Measurements from ENCODE around the gene STOML2.

STOML2 gene

DNA sequence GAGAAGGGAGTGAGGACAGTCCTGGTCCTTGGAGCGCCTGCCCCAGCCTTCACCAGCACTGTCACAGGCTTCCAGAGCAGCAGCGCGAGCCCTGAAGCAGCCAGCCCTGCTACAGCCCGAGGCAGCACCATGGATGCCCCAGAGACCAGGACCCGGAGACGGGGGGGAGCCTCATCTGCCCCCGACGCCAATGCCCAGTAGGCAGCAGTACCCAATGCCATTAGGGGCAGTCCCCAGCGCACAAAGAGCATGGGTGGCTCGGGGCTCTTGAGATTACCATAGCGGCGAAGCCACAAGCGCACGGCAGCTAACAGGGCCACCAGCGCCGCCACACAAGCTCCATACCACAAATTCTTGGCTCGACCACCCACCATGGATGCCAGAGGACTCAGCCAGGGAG is 11.4 kb downstream of the STOML2 start:
- H3K27me3 ChIP-seq (ENCODE audit: insufficient read depth, insufficient read length): no peaks in the 10 kb centered on the region
- H3K4me3 ChIP-seq (ENCODE audit: insufficient read length, low read depth): no peak overlapping the region
- no peaks in the 10 kb centered on the region for H3K4me1 ChIP-seq (ENCODE audit: insufficient read depth, insufficient read length)
- DNase-seq (ENCODE audit: low read depth, low spot score): no peak
- no peak for TF ChIP-seq ZNF274 (IDR thresholded peaks at IDR 0.05; ENCODE audit: low read depth, low read length)
- TF ChIP-seq SUZ12 (IDR thresholded peaks at IDR 0.05; ENCODE audit: extremely low read depth, insufficient read depth, insufficient read length): no peak
- TF ChIP-seq YY1 (IDR thresholded peaks at IDR 0.05; ENCODE audit: insufficient read depth, insufficient read length): no peak
- peaks cover 88% of the 10 kb centered on the region for H3K36me3 ChIP-seq (ENCODE audit: insufficient read depth, insufficient read length, low read length)
- no peaks in the 10 kb centered on the region for H3K9me3 ChIP-seq (ENCODE audit: insufficient read depth, low read length)
- H3K9ac ChIP-seq (ENCODE audit: insufficient read length, low read depth): no peak overlapping the region

DNA sequence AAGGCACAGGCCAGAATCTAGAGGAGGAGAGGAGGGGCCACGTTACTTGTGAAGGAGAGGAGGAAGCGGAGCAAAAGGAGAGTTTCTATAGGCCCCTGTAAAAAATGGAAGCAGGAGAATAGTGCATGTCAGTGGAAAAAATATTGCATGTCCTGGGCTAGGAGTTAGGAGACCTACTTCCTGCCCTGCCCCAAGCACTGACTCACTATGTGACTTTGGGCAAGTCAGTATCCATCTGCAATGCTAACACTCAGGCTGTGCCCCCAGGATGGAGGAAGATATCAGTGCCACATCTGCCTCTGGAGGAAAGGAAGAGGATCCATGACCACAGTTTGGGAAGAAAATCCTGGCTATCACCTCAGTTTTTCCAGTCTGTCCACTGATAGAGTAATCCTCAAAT is 13.5 kb downstream of the STOML2 start:
- TF ChIP-seq SUZ12 (IDR thresholded peaks at IDR 0.05; ENCODE audit: extremely low read depth, insufficient read depth, insufficient read length): no peak
- TF ChIP-seq YY1 (IDR thresholded peaks at IDR 0.05; ENCODE audit: insufficient read depth, insufficient read length): no peak
- no peak for TF ChIP-seq ZNF274 (IDR thresholded peaks at IDR 0.05; ENCODE audit: low read depth, low read length)
- Histone ChIP-seq H3K4me1 (ENCODE audit: insufficient read depth, insufficient read length) (no peaks in the 10 kb centered on the region), H3K36me3 (ENCODE audit: insufficient read depth, insufficient read length, low read length) (peaks cover 89% of the 10 kb centered on the region), H3K4me3 (ENCODE audit: insufficient read length, low read depth) (no peak overlapping the region), H3K27me3 (ENCODE audit: insufficient read depth, insufficient read length) (no peaks in the 10 kb centered on the region), H3K9ac (ENCODE audit: insufficient read length, low read depth) (no peak overlapping the region), H3K9me3 (ENCODE audit: insufficient read depth, low read length) (no peaks in the 10 kb centered on the region)
- DNase-seq (ENCODE audit: low read depth, low spot score): no peak

DNA sequence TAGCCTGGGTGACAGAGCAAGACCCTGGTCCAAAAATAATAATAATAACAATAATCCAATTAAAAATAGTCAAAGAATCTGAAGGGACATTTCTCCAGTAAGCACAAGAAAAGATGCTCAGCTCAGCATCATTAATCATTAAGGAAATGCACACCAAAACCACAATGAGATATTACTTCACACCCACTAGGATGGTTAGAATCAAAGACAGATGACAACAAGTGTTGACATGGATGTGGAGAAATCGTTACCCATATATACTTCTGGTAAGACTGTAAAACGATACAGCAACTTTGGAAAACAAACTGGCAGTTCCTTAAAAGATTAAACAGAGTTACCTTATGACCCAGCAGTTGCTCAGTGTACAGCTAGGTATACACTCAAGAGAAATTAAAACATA is 17.9 kb downstream of the STOML2 start:
- no peak for DNase-seq (ENCODE audit: low read depth, low spot score)
- TF ChIP-seq YY1 (IDR thresholded peaks at IDR 0.05; ENCODE audit: insufficient read depth, insufficient read length) (no peak), ZNF274 (IDR thresholded peaks at IDR 0.05; ENCODE audit: low read depth, low read length) (no peak), SUZ12 (IDR thresholded peaks at IDR 0.05; ENCODE audit: extremely low read depth, insufficient read depth, insufficient read length) (no peak)
- H3K4me1 ChIP-seq (ENCODE audit: insufficient read depth, insufficient read length): peaks cover 2% of the 10 kb centered on the region
- H3K9me3 ChIP-seq (ENCODE audit: insufficient read depth, low read length): no peaks in the 10 kb centered on the region
- no peak overlapping the region for H3K9ac ChIP-seq (ENCODE audit: insufficient read length, low read depth)
- no peaks in the 10 kb centered on the region for H3K27me3 ChIP-seq (ENCODE audit: insufficient read depth, insufficient read length)
- H3K36me3 ChIP-seq (ENCODE audit: insufficient read depth, insufficient read length, low read length): peaks cover 46% of the 10 kb centered on the region
- no peak overlapping the region for H3K4me3 ChIP-seq (ENCODE audit: insufficient read length, low read depth)

DNA sequence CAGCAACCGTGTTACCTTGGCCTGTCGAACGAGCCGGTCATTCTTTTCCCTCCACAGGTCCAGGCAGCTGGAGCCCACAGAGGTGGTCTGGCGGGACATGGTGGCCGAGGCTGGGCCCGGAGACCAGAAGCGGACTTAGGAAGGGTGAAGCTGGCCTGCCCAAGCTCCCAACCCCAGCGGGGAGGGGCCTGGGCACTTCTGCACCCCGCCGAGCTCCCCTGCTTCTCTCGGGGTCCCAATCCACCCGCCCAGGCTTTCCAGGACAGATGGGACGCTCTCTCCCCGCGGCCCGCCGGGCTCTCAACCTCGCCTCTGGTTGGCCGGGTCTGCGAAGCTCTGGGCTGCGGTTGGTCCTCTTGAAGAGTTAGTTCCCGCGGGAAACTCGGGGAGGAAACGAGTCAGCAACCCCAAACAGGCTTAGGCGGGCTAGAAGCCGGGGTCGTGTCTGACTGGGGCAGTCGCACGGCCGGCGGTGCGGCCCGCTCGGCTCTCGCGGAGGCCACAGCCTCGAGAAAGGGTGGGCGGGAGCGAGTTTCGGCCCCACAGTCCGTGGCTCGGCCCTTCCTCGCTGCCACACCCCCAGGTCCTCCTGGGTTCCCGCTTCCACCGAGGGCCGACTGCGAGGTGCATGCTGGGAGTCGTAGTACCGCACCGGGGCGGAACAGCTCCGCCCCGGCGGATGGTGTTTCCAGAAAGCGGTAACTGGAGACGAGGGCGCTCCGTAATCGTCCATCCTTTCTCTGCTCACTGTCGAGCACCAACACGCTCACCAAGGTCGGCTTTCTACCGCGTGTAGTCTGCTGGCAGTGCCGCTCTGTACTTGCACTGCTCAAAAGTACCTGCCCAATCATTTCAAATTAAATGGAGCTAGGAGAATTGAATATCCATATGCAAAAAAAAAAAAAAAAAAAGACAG is 23.2 kb downstream of the STOML2 start, which contains the start of gene FANCG:
TSS of gene FANCG (minus strand) at position 517 of the 916 bp plus-strand sequence. CDS start at position 99, 418 bp downstream.
- no peak for TF ChIP-seq ZNF274 (IDR thresholded peaks at IDR 0.05; ENCODE audit: low read depth, low read length)
- no peak for TF ChIP-seq SUZ12 (IDR thresholded peaks at IDR 0.05; ENCODE audit: extremely low read depth, insufficient read depth, insufficient read length)
- TF ChIP-seq YY1 (IDR thresholded peaks at IDR 0.05; ENCODE audit: insufficient read depth, insufficient read length): no peak
- no peaks in the 10 kb centered on the region for H3K27me3 ChIP-seq (ENCODE audit: insufficient read depth, insufficient read length)
- peak; percentile 91 for DNase-seq (ENCODE audit: low read depth, low spot score)
- H3K36me3 ChIP-seq (ENCODE audit: insufficient read depth, insufficient read length, low read length): peaks cover 38% of the 10 kb centered on the region
- peak within 1 kb of the TSS; percentile 79 for H3K4me3 ChIP-seq (ENCODE audit: insufficient read length, low read depth)
- no peaks in the 10 kb centered on the region for H3K9me3 ChIP-seq (ENCODE audit: insufficient read depth, low read length)
- H3K9ac ChIP-seq (ENCODE audit: insufficient read length, low read depth): peak within 1 kb of the TSS; percentile 84
- H3K4me1 ChIP-seq (ENCODE audit: insufficient read depth, insufficient read length): peaks cover 8% of the 10 kb centered on the region

DNA sequence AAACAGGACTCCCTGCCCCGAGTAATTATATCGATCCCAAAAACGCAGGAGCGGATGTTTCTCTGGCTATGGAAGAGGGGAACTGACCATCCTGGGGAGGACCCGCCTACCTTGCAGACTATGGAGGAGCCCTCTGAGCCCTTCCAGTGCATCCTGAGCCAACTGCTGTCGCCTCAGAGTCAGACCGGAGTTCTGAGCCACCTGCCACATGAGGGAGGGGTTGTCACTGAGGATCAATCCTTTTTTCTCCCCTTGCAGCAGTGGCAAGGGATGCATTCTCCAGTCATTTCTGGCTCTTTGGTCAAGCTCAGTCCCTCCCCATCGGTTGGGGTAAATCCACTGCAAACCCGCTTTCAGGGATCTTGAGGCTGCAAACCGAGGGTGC is 23.9 kb downstream of the STOML2 start:
- TF ChIP-seq ZNF274 (IDR thresholded peaks at IDR 0.05; ENCODE audit: low read depth, low read length): no peak
- TF ChIP-seq YY1 (IDR thresholded peaks at IDR 0.05; ENCODE audit: insufficient read depth, insufficient read length): no peak
- Histone ChIP-seq H3K36me3 (ENCODE audit: insufficient read depth, insufficient read length, low read length) (peaks cover 43% of the 10 kb centered on the region), H3K4me1 (ENCODE audit: insufficient read depth, insufficient read length) (peaks cover 8% of the 10 kb centered on the region), H3K9ac (ENCODE audit: insufficient read length, low read depth) (peak overlapping the region; percentile 84), H3K9me3 (ENCODE audit: insufficient read depth, low read length) (no peaks in the 10 kb centered on the region), H3K4me3 (ENCODE audit: insufficient read length, low read depth) (peak overlapping the region; percentile 79), H3K27me3 (ENCODE audit: insufficient read depth, insufficient read length) (no peaks in the 10 kb centered on the region)
- no peak for DNase-seq (ENCODE audit: low read depth, low spot score)

DNA sequence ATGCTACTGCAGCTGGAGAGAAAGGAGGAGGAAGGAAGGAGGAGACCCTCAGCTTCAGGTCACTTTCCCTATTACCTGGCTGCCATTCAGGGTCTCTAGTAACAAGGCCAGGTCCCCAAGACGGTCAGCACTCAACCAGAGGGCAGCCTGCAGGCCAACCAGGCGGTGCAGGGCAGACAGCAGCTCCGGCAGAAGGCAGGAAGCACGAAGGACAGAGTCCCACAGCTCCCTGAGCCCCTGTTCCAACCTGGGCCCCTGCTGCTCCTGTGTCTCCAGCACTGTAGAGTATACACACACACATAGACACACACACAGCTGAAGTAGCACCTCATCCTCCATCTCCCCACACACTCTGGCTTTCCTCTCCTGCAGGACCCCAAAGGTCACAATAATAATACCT is 24.9 kb downstream of the STOML2 start:
- DNase-seq (ENCODE audit: low read depth, low spot score): no peak
- Histone ChIP-seq H3K9ac (ENCODE audit: insufficient read length, low read depth) (peak overlapping the region; percentile 84), H3K27me3 (ENCODE audit: insufficient read depth, insufficient read length) (no peaks in the 10 kb centered on the region), H3K36me3 (ENCODE audit: insufficient read depth, insufficient read length, low read length) (peaks cover 53% of the 10 kb centered on the region), H3K4me3 (ENCODE audit: insufficient read length, low read depth) (peak overlapping the region; percentile 79), H3K9me3 (ENCODE audit: insufficient read depth, low read length) (no peaks in the 10 kb centered on the region), H3K4me1 (ENCODE audit: insufficient read depth, insufficient read length) (peaks cover 8% of the 10 kb centered on the region)
- no peak for TF ChIP-seq YY1 (IDR thresholded peaks at IDR 0.05; ENCODE audit: insufficient read depth, insufficient read length)
- TF ChIP-seq ZNF274 (IDR thresholded peaks at IDR 0.05; ENCODE audit: low read depth, low read length): no peak
- no peak for TF ChIP-seq SUZ12 (IDR thresholded peaks at IDR 0.05; ENCODE audit: extremely low read depth, insufficient read depth, insufficient read length)

DNA sequence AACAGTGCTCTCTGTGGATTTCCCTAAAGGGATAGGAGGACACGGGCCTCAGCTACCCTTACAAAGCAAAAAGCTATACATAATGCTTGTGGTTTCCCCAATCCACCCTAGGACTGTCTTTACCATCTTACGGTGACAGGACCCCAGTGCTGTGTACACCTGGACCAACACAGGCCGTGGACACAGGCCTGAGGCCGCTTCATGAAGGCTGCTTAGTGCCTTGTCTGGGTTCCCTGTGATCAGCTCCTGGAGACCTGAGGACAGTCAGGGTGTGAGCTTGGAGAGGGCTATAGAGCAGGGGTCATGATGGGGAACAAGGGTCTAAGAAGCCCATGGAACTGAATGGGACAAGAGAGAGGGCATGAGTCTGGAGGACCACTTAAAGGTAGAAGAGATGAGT is 26.1 kb downstream of the STOML2 start:
- H3K9me3 ChIP-seq (ENCODE audit: insufficient read depth, low read length): no peaks in the 10 kb centered on the region
- no peak for DNase-seq (ENCODE audit: low read depth, low spot score)
- no peak overlapping the region for H3K9ac ChIP-seq (ENCODE audit: insufficient read length, low read depth)
- no peaks in the 10 kb centered on the region for H3K27me3 ChIP-seq (ENCODE audit: insufficient read depth, insufficient read length)
- H3K4me1 ChIP-seq (ENCODE audit: insufficient read depth, insufficient read length): peaks cover 8% of the 10 kb centered on the region
- TF ChIP-seq ZNF274 (IDR thresholded peaks at IDR 0.05; ENCODE audit: low read depth, low read length) (no peak), YY1 (IDR thresholded peaks at IDR 0.05; ENCODE audit: insufficient read depth, insufficient read length) (no peak), SUZ12 (IDR thresholded peaks at IDR 0.05; ENCODE audit: extremely low read depth, insufficient read depth, insufficient read length) (no peak)
- H3K4me3 ChIP-seq (ENCODE audit: insufficient read length, low read depth): no peak overlapping the region
- H3K36me3 ChIP-seq (ENCODE audit: insufficient read depth, insufficient read length, low read length): peaks cover 54% of the 10 kb centered on the region

All from NT2/D1 (cell line).